IPS-18a (cell line): ENCODE results near the gene CGREF1.
"Not testable (repeated sequence)": the region's sequence is repeated elsewhere in the genome, so short reads cannot be mapped to it uniquely, and the experiment has no call there.

Source experiments
- H3K27ac ChIP-seq: one replicate; pipeline ENCODE4 v1.5.1; 2013; ENCODE audit warnings: low read length
- H3K27me3 ChIP-seq: one replicate; pipeline ENCODE4 v1.6.1; 2013; ENCODE audit warnings: mild to moderate bottlenecking, low read length; ENCODE audit not compliant: control insufficient read depth, insufficient read depth
- H3K36me3 ChIP-seq: one replicate; pipeline ENCODE4 v1.6.1; 2013; ENCODE audit warnings: low read depth, low read length; ENCODE audit not compliant: control insufficient read depth
- H3K4me1 ChIP-seq: one replicate; pipeline ENCODE4 v1.6.1; 2013; ENCODE audit warnings: low read depth, low read length; ENCODE audit not compliant: control insufficient read depth
- H3K4me3 ChIP-seq: one replicate; pipeline ENCODE4 v1.5.1; 2013; ENCODE audit warnings: low read length
- H3K9ac ChIP-seq: one replicate; pipeline ENCODE4 v1.6.1; 2013; ENCODE audit warnings: mild to moderate bottlenecking, low read length, moderate library complexity
- H3K9me3 ChIP-seq: one replicate; pipeline ENCODE4 v1.6.1; 2013; ENCODE audit warnings: low read depth, low read length; ENCODE audit not compliant: control insufficient read depth

The CGREF1 gene

GRCh38 chr2:27083410-27084296, 35.3 kb downstream of the CGREF1 start:
- Histone ChIP-seq H3K36me3 (no peaks in the 10 kb centered on the region), H3K9ac (no peak overlapping the region), H3K9me3 (no peaks in the 10 kb centered on the region), H3K4me1 (peaks cover 7% of the 10 kb centered on the region), H3K27ac (no peak overlapping the region), H3K4me3 (no peak overlapping the region), H3K27me3 (peaks cover 21% of the 10 kb centered on the region)

GRCh38 chr2:27082773-27083409, 36.0 kb downstream of the CGREF1 start:
- H3K36me3 ChIP-seq: no peaks in the 10 kb centered on the region
- no peak overlapping the region for H3K4me3 ChIP-seq
- no peak overlapping the region for H3K27ac ChIP-seq
- peaks cover 21% of the 10 kb centered on the region for H3K27me3 ChIP-seq
- peaks cover 6% of the 10 kb centered on the region for H3K4me1 ChIP-seq
- no peak overlapping the region for H3K9ac ChIP-seq
- H3K9me3 ChIP-seq: no peaks in the 10 kb centered on the region

- Histone ChIP-seq H3K9me3 (no peaks in the 10 kb centered on the region), H3K9ac (no peak overlapping the region), H3K36me3 (no peaks in the 10 kb centered on the region), H3K27ac (no peak overlapping the region), H3K4me1 (no peaks in the 10 kb centered on the region), H3K27me3 (peaks cover 14% of the 10 kb centered on the region), H3K4me3 (no peak overlapping the region)
Measured at GRCh38 chr2:27081984-27082772, 36.8 kb downstream of the CGREF1 start.

- Histone ChIP-seq H3K27me3 (peaks cover 11% of the 10 kb centered on the region), H3K4me1 (no peaks in the 10 kb centered on the region), H3K9ac (no peak overlapping the region), H3K27ac (no peak overlapping the region), H3K36me3 (no peaks in the 10 kb centered on the region), H3K4me3 (no peak overlapping the region), H3K9me3 (no peaks in the 10 kb centered on the region)
Measured at GRCh38 chr2:27080603-27080936, 38.4 kb downstream of the CGREF1 start.

GRCh38 chr2:27080140-27080469, 38.8 kb downstream of the CGREF1 start:
- H3K9ac ChIP-seq: no peak overlapping the region
- no peaks in the 10 kb centered on the region for H3K36me3 ChIP-seq
- no peak overlapping the region for H3K27ac ChIP-seq
- H3K9me3 ChIP-seq: no peaks in the 10 kb centered on the region
- H3K4me1 ChIP-seq: no peaks in the 10 kb centered on the region
- H3K4me3 ChIP-seq: no peak overlapping the region
- H3K27me3 ChIP-seq: peaks cover 6% of the 10 kb centered on the region

- H3K9ac ChIP-seq: no peak overlapping the region
- H3K9me3 ChIP-seq: no peaks in the 10 kb centered on the region
- H3K4me1 ChIP-seq: no peaks in the 10 kb centered on the region
- no peaks in the 10 kb centered on the region for H3K36me3 ChIP-seq
- H3K27ac ChIP-seq: no peak overlapping the region
- no peak overlapping the region for H3K4me3 ChIP-seq
- no peaks in the 10 kb centered on the region for H3K27me3 ChIP-seq
Measured at GRCh38 chr2:27079233-27080139, 39.4 kb downstream of the CGREF1 start.

- Histone ChIP-seq H3K27ac (no peak within 1 kb of the TSS), H3K4me1 (no peaks in the 10 kb centered on the region)
Measured at GRCh38 chr2:27078267-27079194, 40.4 kb downstream of the CGREF1 start, which contains the start of gene EMILIN1. EMILIN1 (plus strand) TSS chr2:27078615; CDS start chr2:27079066, 451 bp downstream.

GRCh38 chr2:27077231-27077630, 41.7 kb downstream of the CGREF1 start:
- H3K36me3 ChIP-seq: no peaks in the 10 kb centered on the region
- no peaks in the 10 kb centered on the region for H3K4me1 ChIP-seq
- no peak overlapping the region for H3K27ac ChIP-seq
- no peaks in the 10 kb centered on the region for H3K9me3 ChIP-seq
- H3K27me3 ChIP-seq: no peaks in the 10 kb centered on the region
- no peak overlapping the region for H3K4me3 ChIP-seq
- no peak overlapping the region for H3K9ac ChIP-seq

More at GRCh38 chr2:27078267-27079194, 40.4 kb downstream of the CGREF1 start, which contains the start of gene EMILIN1:
- Histone ChIP-seq H3K9me3 (no peaks in the 10 kb centered on the region), H3K9ac (no peak within 1 kb of the TSS), H3K36me3 (no peaks in the 10 kb centered on the region), H3K4me3 (no peak within 1 kb of the TSS), H3K27me3 (no peaks in the 10 kb centered on the region)

GRCh38 chr2:27076323-27076722, 42.6 kb downstream of the CGREF1 start:
- H3K4me1 ChIP-seq: no peaks in the 10 kb centered on the region
- no peak overlapping the region for H3K9ac ChIP-seq
- no peaks in the 10 kb centered on the region for H3K36me3 ChIP-seq
- H3K27me3 ChIP-seq: no peaks in the 10 kb centered on the region
- H3K4me3 ChIP-seq: no peak overlapping the region
- no peak overlapping the region for H3K27ac ChIP-seq
- no peaks in the 10 kb centered on the region for H3K9me3 ChIP-seq

GRCh38 chr2:27075566-27075871, 43.4 kb downstream of the CGREF1 start:
- not testable (repeated sequence) for H3K36me3 ChIP-seq, H3K4me1 ChIP-seq, H3K9me3 ChIP-seq, H3K4me3 ChIP-seq, H3K9ac ChIP-seq, H3K27ac ChIP-seq, H3K27me3 ChIP-seq
